IPS-18c (cell line): ENCODE results near the gene DSG3.

Source experiments
- H3K4me3 ChIP-seq: 2 replicates; pipeline ENCODE4 v1.7.0; 2013; ENCODE audit warnings: low read depth, mild to moderate bottlenecking, low read length, moderate library complexity; ENCODE audit not compliant: insufficient read depth
- H3K9me3 ChIP-seq: one replicate; pipeline ENCODE4 v1.6.1; 2013; ENCODE audit warnings: mild to moderate bottlenecking, low read length, moderate library complexity; ENCODE audit not compliant: control insufficient read depth, insufficient read depth

Gene DSG3

DNA sequence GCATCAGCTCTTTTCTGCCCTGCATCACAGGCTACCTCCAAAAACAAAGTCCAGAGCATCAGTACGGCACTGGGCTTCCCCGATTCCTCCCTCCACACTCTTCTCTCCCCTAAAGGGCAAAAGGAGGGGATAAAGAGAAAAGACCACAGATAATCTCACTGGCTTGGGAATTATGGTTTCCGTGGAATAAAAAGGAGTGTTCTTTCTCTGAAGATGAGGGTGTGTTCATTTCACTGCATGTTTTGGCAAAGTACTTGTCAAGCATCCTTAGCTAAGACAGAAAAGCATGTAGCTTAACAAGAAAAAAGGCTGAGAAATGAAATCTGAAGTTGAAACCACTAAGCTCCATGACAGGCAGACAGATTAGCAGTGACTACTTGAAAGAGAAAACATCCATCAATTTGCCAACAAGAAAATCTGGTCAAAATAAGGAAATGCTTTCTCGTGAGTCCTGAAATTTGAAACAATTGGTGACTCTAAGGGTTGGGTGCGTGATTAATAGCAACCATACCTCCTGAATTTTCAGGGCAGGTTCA is 20.6 kb upstream of the DSG3 start:
- no peaks in the 10 kb centered on the region for H3K9me3 ChIP-seq

DNA sequence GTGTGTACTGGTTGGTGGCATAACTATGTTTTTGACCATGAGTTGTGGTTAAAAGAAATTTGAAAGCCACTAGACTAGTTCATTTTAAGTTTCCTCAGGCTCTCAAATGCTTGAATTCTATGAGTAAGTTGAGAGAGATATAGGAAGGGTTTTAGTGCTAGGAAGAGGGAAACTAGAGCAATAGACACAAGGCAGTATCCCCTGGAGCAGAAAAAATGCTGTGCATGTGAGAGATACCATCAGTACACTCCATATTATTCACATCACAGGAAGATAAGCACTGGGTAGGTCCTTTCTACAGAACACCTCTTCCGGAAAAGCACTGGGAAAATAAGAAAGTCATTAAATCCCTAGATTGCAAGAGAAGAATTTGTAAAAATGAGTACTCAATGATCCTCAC is 19.3 kb upstream of the DSG3 start:
- Histone ChIP-seq H3K4me3 (no peak overlapping the region), H3K9me3 (no peaks in the 10 kb centered on the region)

More for the DNA sequence above, 20.6 kb upstream of the DSG3 start:
- no peak overlapping the region for H3K4me3 ChIP-seq

DNA sequence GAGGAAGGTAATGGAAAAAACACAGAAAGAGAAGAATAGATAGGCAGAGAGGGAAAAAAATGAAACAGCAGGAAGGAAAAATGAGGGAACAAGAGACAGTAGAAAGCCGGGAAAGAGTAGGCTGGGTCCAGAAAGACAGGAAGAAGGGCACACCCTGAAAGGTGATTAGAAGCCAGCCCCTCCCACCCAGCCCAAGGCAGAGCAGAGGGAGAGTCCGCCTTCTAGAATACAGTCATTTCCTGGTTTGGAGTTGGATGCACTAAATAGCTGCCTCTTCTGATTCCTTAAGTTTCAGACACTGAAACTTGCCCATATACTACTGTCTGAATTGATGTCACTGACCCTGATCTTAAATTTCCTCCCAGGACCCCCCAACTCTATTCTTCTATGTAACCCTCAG is 17.9 kb upstream of the DSG3 start:
- no peak overlapping the region for H3K4me3 ChIP-seq
- H3K9me3 ChIP-seq, result no peaks in the 10 kb centered on the region

DNA sequence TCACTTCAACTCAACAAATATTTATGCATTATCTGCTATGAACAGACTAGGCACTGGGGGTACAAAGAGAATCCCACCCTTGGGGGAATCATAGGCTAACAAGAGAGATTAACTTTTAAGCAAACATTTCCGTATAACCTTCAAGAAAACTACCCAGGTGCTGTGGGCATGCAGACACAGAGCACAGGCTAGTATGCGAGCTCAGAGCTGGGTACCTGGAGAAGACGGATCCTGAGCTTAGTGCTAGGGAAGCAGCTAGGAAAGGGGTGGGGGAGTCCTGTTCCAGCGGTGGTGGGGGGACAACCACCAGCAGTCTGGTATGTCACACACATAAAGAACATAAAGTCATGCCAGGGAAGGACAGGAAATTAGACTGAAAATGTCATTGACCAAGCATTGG is 17.5 kb upstream of the DSG3 start:
- H3K4me3 ChIP-seq, result no peak overlapping the region
- no peaks in the 10 kb centered on the region for H3K9me3 ChIP-seq

DNA sequence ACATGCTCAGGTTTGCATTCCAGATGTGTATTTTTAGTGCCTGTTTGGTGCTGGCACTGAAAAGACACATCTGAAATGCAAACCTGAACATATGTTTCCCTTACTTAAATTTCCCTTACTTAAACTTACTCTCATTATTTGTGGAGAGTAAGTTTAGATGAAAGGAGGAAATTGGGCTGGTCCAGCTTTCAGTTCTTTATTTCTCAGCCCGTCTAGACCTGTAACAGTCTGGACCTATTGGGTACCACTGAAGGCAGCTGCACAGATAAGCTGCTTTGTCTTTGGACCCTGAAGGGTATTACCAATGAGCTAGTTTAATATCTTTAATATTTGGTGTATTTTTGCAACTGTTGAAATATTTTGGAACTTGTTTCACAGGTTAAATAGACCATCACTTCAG is 17.0 kb upstream of the DSG3 start:
- no peak overlapping the region for H3K4me3 ChIP-seq
- no peaks in the 10 kb centered on the region for H3K9me3 ChIP-seq

DNA sequence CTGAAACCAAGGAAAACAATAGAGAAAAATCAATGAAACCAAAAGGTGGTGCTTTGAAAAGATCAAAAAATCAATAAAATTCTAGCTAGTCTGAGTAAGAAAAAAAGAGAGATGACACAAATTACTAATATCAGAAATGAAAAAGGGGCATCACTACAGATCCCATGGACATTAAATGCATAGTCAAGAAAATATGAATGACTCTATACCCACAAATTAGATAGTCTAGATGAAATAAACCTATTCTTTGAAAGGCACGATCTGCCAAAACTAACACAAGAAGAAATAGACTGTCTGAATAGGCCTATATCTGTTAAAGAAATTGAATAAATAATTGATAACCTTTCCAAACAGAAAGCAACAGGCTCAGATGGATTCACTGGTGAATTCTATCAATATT is 15.2 kb upstream of the DSG3 start:
- H3K9me3 ChIP-seq, result no peaks in the 10 kb centered on the region
- H3K4me3 ChIP-seq, result no peak overlapping the region

DNA sequence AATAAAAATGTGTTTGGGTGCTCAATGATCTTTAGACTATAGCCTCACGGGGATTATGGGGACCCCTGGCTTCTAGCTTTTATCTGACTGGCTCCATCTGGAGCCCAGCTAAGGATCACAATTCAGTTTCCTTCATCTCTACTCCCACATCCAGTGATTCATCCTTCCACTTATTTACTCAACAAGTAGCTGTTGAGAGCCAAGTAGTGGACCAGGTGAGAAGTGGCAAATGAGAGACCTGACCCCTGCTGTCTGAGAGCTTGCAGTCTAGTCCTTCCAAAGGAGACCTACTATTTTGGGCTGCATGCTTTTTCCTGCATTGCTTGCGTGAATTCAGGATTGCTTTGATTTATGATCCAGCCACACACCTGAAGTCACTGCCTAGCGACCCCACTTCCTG is 10.7 kb upstream of the DSG3 start:
- H3K9me3 ChIP-seq, result no peaks in the 10 kb centered on the region

DNA sequence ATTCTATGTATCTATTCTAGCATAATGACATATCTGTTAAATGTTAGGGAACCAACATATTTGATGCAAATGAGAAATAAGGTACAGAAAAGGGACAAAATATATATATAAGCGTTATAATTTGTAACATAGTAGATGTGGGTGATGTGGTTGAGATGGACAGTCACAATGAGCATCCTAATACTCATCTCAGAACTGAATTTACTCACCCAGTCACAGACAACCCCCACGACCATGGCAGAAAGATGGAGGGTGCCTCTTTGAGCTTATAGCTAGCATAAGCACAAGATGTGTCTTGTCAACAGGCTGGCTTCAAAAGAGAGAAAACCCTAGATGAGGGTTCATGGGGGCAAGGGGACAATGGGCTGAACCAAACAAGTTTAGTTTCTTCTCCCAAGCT is 9.1 kb upstream of the DSG3 start:
- no peak overlapping the region for H3K4me3 ChIP-seq
- H3K9me3 ChIP-seq, result no peaks in the 10 kb centered on the region

More for the DNA sequence above, 10.7 kb upstream of the DSG3 start:
- H3K4me3 ChIP-seq, result no peak overlapping the region

DNA sequence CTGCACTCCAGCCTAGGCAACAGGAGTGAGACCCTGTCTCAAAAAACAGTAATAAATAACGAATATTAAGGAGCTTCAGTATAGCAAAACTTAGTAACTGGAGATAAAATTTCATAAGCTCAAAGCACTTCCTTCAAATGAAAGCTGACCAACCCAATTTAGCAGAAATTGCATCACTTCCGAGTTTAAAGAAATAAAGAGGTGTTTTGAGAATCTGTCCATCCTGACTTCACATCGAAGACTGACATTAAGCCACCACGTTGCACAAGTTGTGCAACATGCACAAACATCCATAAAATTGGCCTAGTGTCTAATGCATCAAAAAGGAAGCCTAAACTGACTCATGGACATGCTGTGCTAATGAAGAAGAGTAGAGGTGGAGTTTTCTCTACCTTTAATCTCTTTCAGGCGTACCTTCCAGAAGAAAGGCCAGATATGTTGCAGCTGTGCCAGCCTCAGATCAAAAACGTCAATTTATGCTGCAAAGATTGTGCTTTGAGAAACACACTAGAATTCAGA is 7.7 kb upstream of the DSG3 start:
- H3K9me3 ChIP-seq, result no peaks in the 10 kb centered on the region
- no peak overlapping the region for H3K4me3 ChIP-seq

DNA sequence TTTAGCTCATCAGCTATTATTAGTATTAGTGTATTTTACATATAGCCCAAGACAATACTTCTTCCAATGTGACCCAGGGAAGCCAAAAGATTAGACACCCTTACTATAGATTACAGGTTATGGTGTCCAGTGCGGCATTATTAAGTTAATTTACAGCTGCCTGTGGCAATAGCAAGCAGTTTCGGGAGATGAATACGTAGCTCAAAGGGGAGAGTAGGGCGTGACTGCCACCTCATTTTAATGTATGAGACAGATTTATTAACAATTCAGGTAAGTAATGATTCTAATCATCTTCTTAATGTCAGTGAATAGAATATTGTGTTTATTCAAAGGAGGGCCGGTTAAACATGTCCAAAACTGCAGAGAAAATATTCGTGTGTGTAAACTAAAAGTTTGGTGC is 6.8 kb upstream of the DSG3 start:
- no peak overlapping the region for H3K4me3 ChIP-seq

DNA sequence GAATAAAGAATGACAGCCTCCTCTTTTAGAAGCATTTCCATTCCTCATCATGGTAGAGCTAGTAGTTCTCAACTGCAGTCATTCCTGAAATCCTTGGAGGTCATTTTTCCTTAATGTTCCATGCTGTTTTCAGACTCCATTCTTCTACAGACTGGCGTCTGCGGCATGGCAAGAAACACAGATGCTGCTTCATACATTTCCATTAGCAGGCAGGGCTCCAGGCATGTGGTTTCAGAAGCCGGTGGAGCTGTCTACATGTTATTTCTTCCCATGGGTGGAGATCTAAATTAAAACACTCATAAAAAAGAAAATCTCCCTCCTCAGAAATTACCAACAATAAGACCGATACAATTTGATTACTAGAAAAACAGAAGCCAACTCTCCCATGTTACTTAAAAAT is 6.0 kb upstream of the DSG3 start:
- no peaks in the 10 kb centered on the region for H3K9me3 ChIP-seq
- no peak overlapping the region for H3K4me3 ChIP-seq

More for the DNA sequence above, 6.8 kb upstream of the DSG3 start:
- H3K9me3 ChIP-seq, result no peaks in the 10 kb centered on the region

DNA sequence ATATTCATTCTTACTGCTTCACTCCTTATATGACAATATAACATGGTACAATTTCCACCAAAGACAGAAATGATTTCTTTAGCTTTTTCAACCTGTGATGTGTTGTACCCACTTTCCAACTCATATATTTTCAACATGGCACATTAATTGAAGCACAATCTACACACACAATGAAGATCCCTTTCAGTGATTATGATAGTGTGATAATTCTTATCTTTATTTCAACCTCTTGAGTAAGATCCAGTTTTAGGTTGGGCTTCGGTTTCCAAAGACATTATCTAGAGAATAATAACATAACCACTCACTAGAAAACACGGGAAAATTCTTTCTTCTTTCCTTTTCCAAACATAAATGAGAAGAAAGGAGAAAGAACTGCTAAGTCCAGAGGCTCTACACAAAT is 3.4 kb upstream of the DSG3 start:
- Histone ChIP-seq H3K4me3 (no peak overlapping the region), H3K9me3 (no peaks in the 10 kb centered on the region)

DNA sequence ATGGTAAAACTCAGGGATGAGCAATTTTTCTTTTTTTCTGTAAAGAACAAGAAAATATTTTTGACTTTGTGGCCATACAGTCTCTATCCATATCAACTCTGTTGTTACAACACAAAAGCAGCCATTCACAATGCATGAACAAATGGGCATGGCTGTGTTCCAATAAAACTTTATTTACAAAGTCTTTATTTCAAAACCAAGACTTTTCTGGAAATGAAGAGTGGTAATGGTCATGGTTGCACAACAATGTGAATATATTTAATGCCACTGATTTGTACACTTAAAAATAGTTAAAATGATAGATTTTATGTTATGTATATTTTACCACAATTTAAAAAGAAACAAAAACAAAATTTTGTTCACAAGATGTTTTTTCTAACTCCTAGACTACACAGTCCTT is 1.6 kb upstream of the DSG3 start:
- no peaks in the 10 kb centered on the region for H3K9me3 ChIP-seq
- no peak overlapping the region for H3K4me3 ChIP-seq

DNA sequence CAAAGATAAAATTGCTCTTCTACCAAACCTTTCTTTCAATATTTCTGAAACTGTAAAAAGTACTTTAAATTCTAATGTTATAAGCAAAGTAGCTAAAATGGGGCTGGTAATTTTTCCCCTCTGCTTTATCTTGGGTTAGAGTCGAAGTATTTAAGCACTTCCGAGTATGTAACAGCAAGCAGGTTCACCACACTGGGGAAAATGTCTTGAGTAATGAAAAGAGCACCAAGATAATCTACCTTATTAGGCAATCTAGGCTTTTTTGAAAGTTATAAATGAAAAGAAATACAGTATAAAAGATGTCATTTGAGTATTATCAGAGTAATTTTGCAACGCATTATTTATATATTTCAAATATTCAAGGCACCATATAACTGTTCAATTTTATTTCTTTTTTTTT is 687 bp upstream of the DSG3 start:
- no peaks in the 10 kb centered on the region for H3K9me3 ChIP-seq
- H3K4me3 ChIP-seq, result no peak overlapping the region

DNA sequence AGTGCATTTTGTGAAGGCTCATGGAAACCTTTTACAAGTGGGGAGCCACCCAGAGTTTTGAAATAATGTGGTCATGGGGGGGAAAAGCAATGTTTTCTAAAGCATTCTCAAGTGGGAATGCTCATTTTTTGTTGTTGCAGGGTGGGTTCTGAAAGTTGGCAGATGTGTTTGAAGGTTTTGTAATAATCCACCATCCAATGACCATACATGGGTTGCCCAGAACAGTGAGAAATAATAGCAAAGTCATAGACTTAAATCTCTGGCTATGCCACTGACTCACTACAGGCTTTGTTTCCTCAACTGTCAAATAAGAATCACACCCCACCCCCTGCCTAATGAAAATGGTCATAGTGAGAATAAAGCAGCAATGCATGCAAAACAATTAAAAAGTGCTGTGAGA is 2.9 kb downstream of the DSG3 start:
- no peaks in the 10 kb centered on the region for H3K9me3 ChIP-seq
- H3K4me3 ChIP-seq, result no peak overlapping the region

DNA sequence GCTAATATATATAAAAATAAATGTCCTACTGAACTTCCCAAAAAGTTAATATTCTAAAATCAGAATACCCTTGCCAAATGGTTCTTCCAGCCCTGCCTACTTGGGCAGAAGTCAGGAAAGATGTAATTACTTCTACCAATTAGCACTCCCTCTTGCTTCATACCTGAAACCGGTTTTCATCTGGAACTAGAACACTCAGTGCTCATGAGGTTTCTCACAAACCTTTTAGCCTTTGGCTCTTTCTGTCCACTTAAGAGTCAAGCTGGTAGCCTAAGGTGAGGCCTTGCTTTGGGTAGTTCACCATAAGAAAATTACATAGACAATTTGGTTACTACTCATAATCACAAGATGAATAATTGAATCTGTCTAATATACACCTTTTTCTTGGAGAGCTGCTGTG is 4.1 kb downstream of the DSG3 start:
- no peak overlapping the region for H3K4me3 ChIP-seq
- H3K9me3 ChIP-seq, result no peaks in the 10 kb centered on the region

DNA sequence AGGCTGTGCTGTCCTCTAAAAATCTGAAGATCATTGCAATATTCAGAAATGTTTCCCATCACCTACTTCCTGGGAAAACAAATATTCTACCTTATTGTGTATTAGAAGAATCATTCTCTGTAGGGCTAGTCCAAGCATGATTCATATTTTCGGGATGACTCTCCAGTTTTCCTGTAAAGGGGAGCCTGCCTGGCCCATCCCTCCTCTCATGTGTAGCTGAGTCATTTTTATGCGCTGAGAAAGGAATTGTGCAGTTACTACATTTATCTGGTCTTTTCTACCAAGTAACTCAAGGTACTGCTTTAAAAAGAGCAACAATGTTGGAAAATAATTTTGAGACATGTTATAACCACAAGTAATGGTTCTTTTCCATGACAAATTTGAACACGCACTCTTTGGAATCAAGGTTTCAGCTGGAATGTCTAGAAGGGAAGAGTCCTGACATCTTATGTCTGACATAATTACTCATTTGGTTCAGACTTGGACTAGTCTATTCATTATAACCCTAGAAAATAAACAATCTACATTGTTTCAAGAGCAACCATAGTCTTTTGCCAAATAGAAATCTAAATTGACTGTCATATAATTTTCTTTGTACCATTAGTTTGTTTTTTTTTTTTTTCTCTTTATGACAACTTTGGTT is 6.6 kb downstream of the DSG3 start:
- Histone ChIP-seq H3K9me3 (no peaks in the 10 kb centered on the region), H3K4me3 (no peak overlapping the region)

DNA sequence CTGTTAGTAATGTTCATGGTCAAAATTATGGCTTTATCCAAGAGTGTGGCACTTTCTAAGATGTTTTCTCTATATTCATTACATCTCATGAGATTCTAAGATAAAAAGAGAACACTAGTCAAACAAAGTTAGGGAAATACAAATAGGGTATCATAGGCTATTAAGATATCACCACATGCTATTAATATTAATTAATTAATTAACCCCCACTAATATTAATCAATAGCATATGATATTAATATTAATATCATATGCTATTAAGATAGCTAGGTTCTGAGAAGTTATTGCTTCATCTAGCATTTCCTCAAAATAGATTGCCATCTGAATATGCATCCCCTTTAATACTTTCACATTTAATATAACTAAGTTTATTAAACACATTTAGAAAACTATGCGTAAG is 22.1 kb downstream of the DSG3 start:
- H3K9me3 ChIP-seq, result no peaks in the 10 kb centered on the region
- no peak overlapping the region for H3K4me3 ChIP-seq

DNA sequence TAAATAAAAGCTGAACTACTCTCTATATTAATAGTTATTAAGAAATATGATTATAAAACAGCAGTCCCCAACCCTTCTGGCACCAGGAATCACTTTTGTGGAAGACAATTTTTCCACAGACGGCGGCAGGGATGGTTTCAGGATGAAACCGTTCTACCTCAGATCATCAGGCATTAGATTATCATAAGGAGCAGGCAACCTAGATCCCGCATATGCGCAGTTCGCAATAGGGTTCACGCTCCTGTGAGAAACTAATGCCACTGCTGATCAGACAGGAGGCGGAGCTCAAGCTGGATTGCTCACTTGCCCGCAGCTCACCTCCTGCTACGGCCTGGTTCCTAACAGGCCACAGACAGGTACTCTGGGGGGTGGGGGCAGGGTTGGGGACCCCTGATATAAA is 31.1 kb downstream of the DSG3 start:
- Histone ChIP-seq H3K9me3 (no peaks in the 10 kb centered on the region), H3K4me3 (no peak overlapping the region)
